ENCODE measurements around the gene TEX55. TPM values are rescaled to one million over a fixed set of nuclear protein-coding genes. Genes with fewer than 3 reads are reported as not detected.

Gene TEX55
- total RNA-seq, 1 donor from 2014 or later = not detected

- H3K27me3 ChIP-seq = no peaks in the 10 kb centered on the region
- intact Hi-C loops (cut with DNase I) = no loop called here
- H3K4me3 ChIP-seq = no peak overlapping the region
- no peaks in the 10 kb centered on the region for H3K9me3 ChIP-seq
- no peak for DNase-seq (ENCODE audit: low spot score in 2 of 2)
- no peaks in the 10 kb centered on the region for H3K4me1 ChIP-seq
- TF ChIP-seq CTCF (IDR thresholded peaks at IDR 0.05) = no peak
- no peaks in the 10 kb centered on the region for H3K36me3 ChIP-seq
- H3K27ac ChIP-seq = no peak overlapping the region
Observed at GRCh38 chr3:119170821-119171220, 24.9 kb downstream of the TEX55 start.

GRCh38 chr3:119173325-119173724 lies 27.4 kb downstream of the TEX55 start, which contains the start of gene UPK1B:
UPK1B (plus strand) TSS chr3:119173598; CDS start chr3:119186742, 13,144 bp downstream.
- Histone ChIP-seq H3K27me3 (no peaks in the 10 kb centered on the region), H3K36me3 (no peaks in the 10 kb centered on the region), H3K9me3 (no peaks in the 10 kb centered on the region), H3K27ac (no peak within 1 kb of the TSS), H3K4me1 (no peaks in the 10 kb centered on the region), H3K4me3 (no peak within 1 kb of the TSS)
- intact Hi-C loops (cut with DNase I) = no loop called here
- no peak for TF ChIP-seq CTCF (IDR thresholded peaks at IDR 0.05)
- no peak for DNase-seq (ENCODE audit: low spot score in 2 of 2)

- DNase-seq (ENCODE audit: low spot score in 2 of 2) = no peak
- Histone ChIP-seq H3K9me3 (no peaks in the 10 kb centered on the region), H3K4me1 (no peaks in the 10 kb centered on the region), H3K27me3 (no peaks in the 10 kb centered on the region), H3K27ac (no peak overlapping the region), H3K36me3 (no peaks in the 10 kb centered on the region), H3K4me3 (no peak overlapping the region)
- intact Hi-C loops (cut with DNase I) = no loop called here
- TF ChIP-seq CTCF (IDR thresholded peaks at IDR 0.05) = no peak
Observed at GRCh38 chr3:119175872-119176756, 30.1 kb downstream of the TEX55 start.

GRCh38 chr3:119176778-119177177 lies 30.8 kb downstream of the TEX55 start:
- DNase-seq (ENCODE audit: low spot score in 2 of 2) = no peak
- no peak for TF ChIP-seq CTCF (IDR thresholded peaks at IDR 0.05)
- Histone ChIP-seq H3K27me3 (no peaks in the 10 kb centered on the region), H3K36me3 (no peaks in the 10 kb centered on the region), H3K4me3 (no peak overlapping the region), H3K9me3 (no peaks in the 10 kb centered on the region), H3K27ac (no peak overlapping the region), H3K4me1 (no peaks in the 10 kb centered on the region)
- intact Hi-C loops (cut with DNase I) = no loop called here

GRCh38 chr3:119177321-119177720 lies 31.4 kb downstream of the TEX55 start:
- no peaks in the 10 kb centered on the region for H3K9me3 ChIP-seq
- H3K27ac ChIP-seq = no peak overlapping the region
- H3K4me1 ChIP-seq = no peaks in the 10 kb centered on the region
- H3K4me3 ChIP-seq = no peak overlapping the region
- no peak for TF ChIP-seq CTCF (IDR thresholded peaks at IDR 0.05)
- H3K36me3 ChIP-seq = no peaks in the 10 kb centered on the region
- H3K27me3 ChIP-seq = no peaks in the 10 kb centered on the region
- DNase-seq (ENCODE audit: low spot score in 2 of 2) = no peak
- intact Hi-C loops (cut with DNase I) = no loop called here
